Gastroesophageal sphincter (tissue), 4 donors: ENCODE measurements around the gene CAMKMT. TPM values are rescaled to one million over a fixed set of nuclear protein-coding genes. Genes with fewer than 3 reads are reported as not detected.
"Not testable (repeated sequence)": the region's sequence is repeated elsewhere in the genome, so short reads cannot be mapped to it uniquely, and the experiment has no call there.

Experiments
- ATAC-seq: fragments of 150-250 bp; one replicate; pipeline ENCODE4 v1.9.1; 2016; ENCODE audit warnings: mild to moderate bottlenecking, moderate library complexity
- H3K27ac ChIP-seq, 4 donors: fragments of 200-600 bp; sonication (generic) in 3 of 4; 1 replicate in 3 of 4; 2 replicates in 1 of 4; pipeline ENCODE4 v1.5.1; 2016 to 2019
- H3K27me3 ChIP-seq: fragments of 200-600 bp; sonication (generic); one replicate; pipeline ENCODE4 v1.5.1; 2019
- H3K36me3 ChIP-seq, 2 donors: fragments of 200-600 bp; sonication (generic); one replicate each; pipeline ENCODE4 v1.5.1; 2019; ENCODE audit warnings: control low read depth in 1 of 2
- H3K4me1 ChIP-seq, 3 donors: fragments of 200-600 bp; sonication (generic); 1 replicate in 2 of 3; 2 replicates in 1 of 3; pipeline ENCODE4 v1.5.1; 2016 to 2019; ENCODE audit warnings: control low read depth in 2 of 3
- H3K4me3 ChIP-seq, 2 donors: fragments of 200-600 bp; sonication (generic); one replicate each; pipeline ENCODE4 v1.5.1; 2019; ENCODE audit warnings: mild to moderate bottlenecking in 1 of 2, moderate library complexity in 1 of 2
- H3K9me3 ChIP-seq, 3 donors: fragments of 200-600 bp; sonication (generic); one replicate each; pipeline ENCODE4 v1.5.1; 2017 to 2019; ENCODE audit warnings: control low read depth in 2 of 3
- EP300 ChIP-seq: sonication (generic); formaldehyde crosslinking; IDR thresholded peaks from one replicate; pipeline ENCODE4 v1.6.1; 2017; ENCODE audit warnings: antibody characterized with exemption, mild to moderate bottlenecking
- POLR2A ChIP-seq, 2 donors: fragments of 450-650 bp; IDR thresholded peaks; one replicate each; pipeline ENCODE4 v1.6.1; 2017; ENCODE audit warnings: antibody characterized with exemption in 2 of 2, mild to moderate bottlenecking in 2 of 2, moderate library complexity in 1 of 2
- POLR2AphosphoS5 ChIP-seq: sonication (generic); formaldehyde crosslinking; IDR thresholded peaks from one replicate; pipeline ENCODE4 v1.6.1; 2017; ENCODE audit warnings: antibody characterized with exemption
- WGBS, 2 donors: methylation state at CpG; one replicate each; pipeline ENCODE4 v1.1.5; 2018; ENCODE audit warnings: low coverage in 1 of 2; 5-methylcytosine and 5-hydroxymethylcytosine counted together
- total RNA-seq, 4 donors: library from RNA; depleted of rRNA; stranded (reverse); fragments of >200 nt; gene quantifications; one replicate each; pipeline ENCODE4 v1.1.0, GENCODE V29; 2016
- TF ChIP-seq, protein P1 (sequence below), 4 experiments: fragments of 200-600 bp in 2 of 4; fragments of 450-650 bp in 2 of 4; sonication (generic) in 1 of 4; IDR thresholded peaks; one replicate each; pipeline ENCODE4 v1.5.1; 2017 to 2019; ENCODE audit warnings: antibody characterized with exemption in 4 of 4, mild to moderate bottlenecking in 2 of 4, moderate library complexity in 2 of 4

Gene CAMKMT
- total RNA-seq, 4 donors from 2014 or later: 4.2 to 19.5 (median 11.0) TPM

DNA sequence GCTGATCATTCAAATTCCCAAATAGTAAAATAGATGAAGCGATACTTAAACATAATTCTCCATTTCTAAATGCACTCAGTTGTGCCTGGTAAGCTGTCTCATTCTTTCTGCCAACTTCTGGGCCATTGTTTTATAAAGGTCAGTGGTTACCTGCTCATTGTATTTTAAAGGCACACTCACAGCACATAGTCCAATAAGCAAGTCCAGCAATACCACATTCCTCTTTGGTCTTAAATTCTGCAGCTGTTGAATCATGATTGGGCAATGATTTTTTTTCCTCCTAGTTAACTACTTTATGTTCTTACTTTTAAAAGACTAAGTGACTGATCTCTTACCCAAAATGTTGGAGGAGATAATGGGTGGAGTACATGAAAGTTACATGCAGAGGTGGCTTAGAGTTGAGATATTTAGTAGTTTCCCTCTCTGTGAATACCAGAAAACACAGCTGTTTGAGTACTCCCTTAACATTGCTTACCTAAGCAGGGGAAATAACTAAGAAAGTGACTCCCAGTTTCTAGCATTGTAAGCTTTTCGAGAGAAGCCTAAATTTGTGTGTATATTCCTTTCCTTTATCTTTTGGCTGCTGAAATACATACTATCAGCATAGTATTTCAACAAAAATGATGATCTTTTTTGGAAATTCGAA, 220.7 kb downstream of the CAMKMT start:
- no peak for TF ChIP-seq EP300
- TF ChIP-seq POLR2A (IDR thresholded peaks at IDR 0.05): no peak
- TF ChIP-seq POLR2AphosphoS5: no peak
- TF ChIP-seq, protein P1, sequence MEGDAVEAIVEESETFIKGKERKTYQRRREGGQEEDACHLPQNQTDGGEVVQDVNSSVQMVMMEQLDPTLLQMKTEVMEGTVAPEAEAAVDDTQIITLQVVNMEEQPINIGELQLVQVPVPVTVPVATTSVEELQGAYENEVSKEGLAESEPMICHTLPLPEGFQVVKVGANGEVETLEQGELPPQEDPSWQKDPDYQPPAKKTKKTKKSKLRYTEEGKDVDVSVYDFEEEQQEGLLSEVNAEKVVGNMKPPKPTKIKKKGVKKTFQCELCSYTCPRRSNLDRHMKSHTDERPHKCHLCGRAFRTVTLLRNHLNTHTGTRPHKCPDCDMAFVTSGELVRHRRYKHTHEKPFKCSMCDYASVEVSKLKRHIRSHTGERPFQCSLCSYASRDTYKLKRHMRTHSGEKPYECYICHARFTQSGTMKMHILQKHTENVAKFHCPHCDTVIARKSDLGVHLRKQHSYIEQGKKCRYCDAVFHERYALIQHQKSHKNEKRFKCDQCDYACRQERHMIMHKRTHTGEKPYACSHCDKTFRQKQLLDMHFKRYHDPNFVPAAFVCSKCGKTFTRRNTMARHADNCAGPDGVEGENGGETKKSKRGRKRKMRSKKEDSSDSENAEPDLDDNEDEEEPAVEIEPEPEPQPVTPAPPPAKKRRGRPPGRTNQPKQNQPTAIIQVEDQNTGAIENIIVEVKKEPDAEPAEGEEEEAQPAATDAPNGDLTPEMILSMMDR (IDR thresholded peaks at IDR 0.05): no peak
- Histone ChIP-seq H3K9me3 (no peaks in the 10 kb centered on the region), H3K4me3 (no peak overlapping the region), H3K27me3 (no peaks in the 10 kb centered on the region), H3K36me3 (no peaks in the 10 kb centered on the region), H3K27ac (no peak overlapping the region), H3K4me1 (no peaks in the 10 kb centered on the region)
- 82 to 88% methylated on average over 3 of the region's 3 CpGs for WGBS, 2 donors
- ATAC-seq: no peak

DNA sequence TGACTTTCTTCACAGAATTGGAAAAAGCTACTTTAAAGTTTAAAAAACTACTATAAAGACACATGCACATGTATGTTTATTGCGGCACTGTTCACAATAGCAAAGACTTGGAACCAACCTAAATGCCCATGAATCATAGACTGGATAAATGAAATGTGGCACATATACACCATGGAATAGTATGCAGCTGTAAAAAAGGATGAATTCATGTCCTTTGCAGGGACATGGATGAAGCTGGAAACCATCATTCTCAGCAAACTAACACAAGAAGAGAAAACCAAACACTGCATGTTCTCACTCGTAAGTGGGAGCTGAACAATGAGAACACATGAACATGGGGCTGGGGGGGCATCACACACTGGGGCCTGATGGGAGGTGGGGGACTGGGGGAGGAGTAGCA, 233.9 kb downstream of the CAMKMT start:
- not testable (repeated sequence) for H3K27me3 ChIP-seq, H3K27ac ChIP-seq
- 100% methylated on average over 2 of the region's 2 CpGs for WGBS, 2 donors

DNA sequence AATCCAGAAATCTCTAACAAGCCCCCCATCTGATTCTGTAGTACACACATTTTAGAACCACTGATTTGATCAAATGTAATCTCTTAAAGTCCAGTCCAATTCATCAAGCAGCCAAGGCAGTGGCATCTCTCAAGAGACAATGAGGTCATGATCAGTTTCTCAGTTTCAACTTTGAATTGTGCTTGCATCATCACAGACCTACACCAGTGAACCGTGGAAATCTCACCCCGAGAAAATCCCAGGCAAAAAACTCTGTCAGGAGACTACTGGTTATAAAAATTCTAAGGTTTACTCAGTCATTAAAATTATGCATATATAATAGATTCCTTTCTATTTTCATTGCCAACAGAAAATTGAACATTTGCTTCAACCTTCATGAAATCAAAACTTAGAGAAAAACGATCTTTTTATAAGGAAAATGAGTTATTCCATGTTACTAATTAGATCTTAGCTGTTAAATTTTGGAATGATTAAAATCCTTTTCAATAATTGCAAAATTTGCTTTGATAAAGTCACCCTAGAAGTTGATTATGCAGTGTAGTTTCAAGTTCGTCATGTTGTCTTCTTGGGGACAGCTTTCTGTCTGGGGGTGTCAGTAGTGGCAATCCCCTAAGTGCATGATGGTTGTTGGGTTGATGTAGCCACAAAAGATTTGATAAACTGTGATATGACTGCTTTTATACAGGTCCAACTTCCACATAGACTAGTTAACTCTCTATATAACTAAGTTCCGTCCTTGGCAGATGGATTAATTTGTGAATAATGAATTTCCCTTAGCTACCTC, 235.0 kb downstream of the CAMKMT start:
- WGBS, 2 donors: 79 to 80% methylated on average over 4 to 5 of the region's 5 CpGs
- no peak for ATAC-seq
- Histone ChIP-seq H3K36me3 (no peaks in the 10 kb centered on the region), H3K4me3 (no peak overlapping the region), H3K9me3 (no peaks in the 10 kb centered on the region), H3K27me3 (no peaks in the 10 kb centered on the region), H3K4me1 (no peaks in the 10 kb centered on the region), H3K27ac (no peak overlapping the region)
- TF ChIP-seq, protein P1 (IDR thresholded peaks at IDR 0.05): no peak
- TF ChIP-seq EP300: no peak
- TF ChIP-seq POLR2A (IDR thresholded peaks at IDR 0.05): no peak
- TF ChIP-seq POLR2AphosphoS5: no peak

More for the DNA sequence above, 233.9 kb downstream of the CAMKMT start:
- H3K36me3 ChIP-seq, H3K4me3 ChIP-seq, H3K9me3 ChIP-seq, ATAC-seq, H3K4me1 ChIP-seq: not testable (repeated sequence)

- ATAC-seq: no peak
- Histone ChIP-seq H3K9me3 (no peaks in the 10 kb centered on the region), H3K27me3 (no peaks in the 10 kb centered on the region), H3K4me1 (no peaks in the 10 kb centered on the region), H3K36me3 (no peaks in the 10 kb centered on the region), H3K27ac (no peak overlapping the region), H3K4me3 (no peak overlapping the region)
- 78 to 81% methylated on average over 5 of the region's 5 CpGs for WGBS, 2 donors
- TF ChIP-seq, protein P1 (IDR thresholded peaks at IDR 0.05): no peak
- no peak for TF ChIP-seq POLR2A (IDR thresholded peaks at IDR 0.05)
- no peak for TF ChIP-seq EP300
- no peak for TF ChIP-seq POLR2AphosphoS5
Measured at GRCh38 chr2:44598330-44599119, 236.8 kb downstream of the CAMKMT start.

DNA sequence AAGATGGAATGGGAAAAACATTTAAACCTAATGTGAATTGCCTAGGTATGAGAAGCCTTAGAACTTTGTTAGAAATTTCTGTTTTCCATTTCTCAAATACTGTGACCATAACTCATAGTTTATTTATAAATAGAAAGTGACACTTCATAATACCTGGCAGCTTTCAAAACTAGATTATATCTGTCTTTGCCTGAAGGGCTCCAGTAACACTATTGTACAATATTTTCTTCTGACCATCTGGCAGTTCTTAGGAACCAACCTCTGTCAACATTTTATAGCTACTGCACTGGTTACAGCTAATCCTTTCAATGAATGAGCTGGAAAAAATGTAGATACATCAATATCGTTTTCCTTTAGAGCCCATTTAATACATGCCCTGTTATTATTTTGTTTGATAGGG, 237.4 kb downstream of the CAMKMT start:
- Histone ChIP-seq H3K27ac (no peak overlapping the region), H3K9me3 (no peaks in the 10 kb centered on the region), H3K4me1 (no peaks in the 10 kb centered on the region), H3K4me3 (no peak overlapping the region), H3K27me3 (no peaks in the 10 kb centered on the region), H3K36me3 (no peaks in the 10 kb centered on the region)
- ATAC-seq: no peak
- TF ChIP-seq, protein P1 (IDR thresholded peaks at IDR 0.05): no peak
- TF ChIP-seq POLR2A (IDR thresholded peaks at IDR 0.05): no peak
- TF ChIP-seq EP300: no peak
- no peak for TF ChIP-seq POLR2AphosphoS5
- WGBS, 2 donors: 20 to 22% methylated on average over 1 of the region's 1 CpG
